Measurements from ENCODE around the gene EPB42. TPM values are rescaled to one million over a fixed set of nuclear protein-coding genes. Genes with fewer than 3 reads are reported as not detected.
A peak's percentile ranks its signal among the peaks of the same experiment; 100 is the strongest.

Gene EPB42
- total RNA-seq, 1 experiment from 2014 or later = not detected

GRCh38 chr15:43244092-43244491 lies 23.3 kb upstream of the EPB42 start:
- no peak overlapping the region for H3K4me3 ChIP-seq (ENCODE audit: low read length)
- H3K9me3 ChIP-seq (ENCODE audit: low read length) = no peaks in the 10 kb centered on the region
- H3K27ac ChIP-seq (ENCODE audit: low read length) = no peak overlapping the region
- no peaks in the 10 kb centered on the region for H3K36me3 ChIP-seq (ENCODE audit: low read depth, low read length)
- peak; percentile 27 for DNase-seq
- ChIA-PET CTCF (interaction anchor here (1.1 kb wide), 1 partner anchor 18 kb away, joined by 3 read pairs; no protein-coding TSS in a partner anchor), POLR2A (ENCODE audit: unreplicated experiment) (no interaction called here)
- H3K9ac ChIP-seq (ENCODE audit: low read length) = no peak overlapping the region
- H3K79me2 ChIP-seq (ENCODE audit: low read length) = no peaks in the 10 kb centered on the region
- ATAC-seq = peak; percentile 27
- no TSS peak for BruUV-seq (replicated peaks)
- H3K9me2 ChIP-seq (replicated peaks; ENCODE audit: low read length) = no peaks in the 10 kb centered on the region
- no peak overlapping the region for H2AFZ ChIP-seq (ENCODE audit: low read length)
- H3K4me1 ChIP-seq (ENCODE audit: insufficient read depth, low read length) = peaks cover 9% of the 10 kb centered on the region
- H4K20me1 ChIP-seq (ENCODE audit: low read length) = no peaks in the 10 kb centered on the region
- TF ChIP-seq EZH2phosphoT487 (IDR thresholded peaks at IDR 0.05; ENCODE audit: borderline replicate concordance, low read length) (no peak), EZH2 (IDR thresholded peaks at IDR 0.05; ENCODE audit: low read length, unreplicated experiment) (no peak), CTCF (conservative IDR thresholded peaks at IDR 0.05; ENCODE audit: low read depth, low read length) (no peak)
- intact Hi-C loops (cut with micrococcal nuclease) = no loop called here
- no peak overlapping the region for H3K4me2 ChIP-seq (ENCODE audit: low read length)
- H3K27me3 ChIP-seq (ENCODE audit: low read length) = no peaks in the 10 kb centered on the region
- no peaks in the 10 kb centered on the region for H3F3A ChIP-seq (ENCODE audit: low read length, unreplicated experiment)

GRCh38 chr15:43243020-43243645 lies 22.3 kb upstream of the EPB42 start:
- Histone ChIP-seq H3K79me2 (ENCODE audit: low read length) (no peaks in the 10 kb centered on the region), H3K9ac (ENCODE audit: low read length) (no peak overlapping the region), H3K36me3 (ENCODE audit: low read depth, low read length) (no peaks in the 10 kb centered on the region), H4K20me1 (ENCODE audit: low read length) (no peaks in the 10 kb centered on the region), H3K4me2 (ENCODE audit: low read length) (no peak overlapping the region), H3K27ac (ENCODE audit: low read length) (no peak overlapping the region), H2AFZ (ENCODE audit: low read length) (no peak overlapping the region), H3F3A (ENCODE audit: low read length, unreplicated experiment) (no peaks in the 10 kb centered on the region), H3K27me3 (ENCODE audit: low read length) (no peaks in the 10 kb centered on the region), H3K4me1 (ENCODE audit: insufficient read depth, low read length) (peaks cover 8% of the 10 kb centered on the region), H3K9me2 (replicated peaks; ENCODE audit: low read length) (no peaks in the 10 kb centered on the region), H3K4me3 (ENCODE audit: low read length) (no peak overlapping the region), H3K9me3 (ENCODE audit: low read length) (no peaks in the 10 kb centered on the region)
- no TSS peak for BruUV-seq (replicated peaks)
- CTCF ChIA-PET = no interaction called here
- DNase-seq = no peak
- no peak for ATAC-seq
- intact Hi-C loops (cut with micrococcal nuclease) = no loop called here
- POLR2A ChIA-PET (ENCODE audit: unreplicated experiment) = no interaction called here
- TF ChIP-seq CTCF (conservative IDR thresholded peaks at IDR 0.05; ENCODE audit: low read depth, low read length) (no peak), EZH2 (IDR thresholded peaks at IDR 0.05; ENCODE audit: low read length, unreplicated experiment) (no peak), EZH2phosphoT487 (IDR thresholded peaks at IDR 0.05; ENCODE audit: borderline replicate concordance, low read length) (no peak)

GRCh38 chr15:43242616-43243015 lies 21.8 kb upstream of the EPB42 start:
- ATAC-seq (no peak), DNase-seq (no peak)
- no peak overlapping the region for H3K4me2 ChIP-seq (ENCODE audit: low read length)
- no peaks in the 10 kb centered on the region for H3F3A ChIP-seq (ENCODE audit: low read length, unreplicated experiment)
- H3K9ac ChIP-seq (ENCODE audit: low read length) = no peak overlapping the region
- H4K20me1 ChIP-seq (ENCODE audit: low read length) = no peaks in the 10 kb centered on the region
- H3K9me3 ChIP-seq (ENCODE audit: low read length) = no peaks in the 10 kb centered on the region
- H3K27me3 ChIP-seq (ENCODE audit: low read length) = no peaks in the 10 kb centered on the region
- BruUV-seq (replicated peaks) = no TSS peak
- H2AFZ ChIP-seq (ENCODE audit: low read length) = no peak overlapping the region
- CTCF ChIA-PET = no interaction called here
- H3K4me1 ChIP-seq (ENCODE audit: insufficient read depth, low read length) = peaks cover 8% of the 10 kb centered on the region
- POLR2A ChIA-PET (ENCODE audit: unreplicated experiment) = no interaction called here
- TF ChIP-seq EZH2 (IDR thresholded peaks at IDR 0.05; ENCODE audit: low read length, unreplicated experiment) = no peak
- TF ChIP-seq CTCF (conservative IDR thresholded peaks at IDR 0.05; ENCODE audit: low read depth, low read length) = no peak
- TF ChIP-seq EZH2phosphoT487 (IDR thresholded peaks at IDR 0.05; ENCODE audit: borderline replicate concordance, low read length) = no peak
- H3K27ac ChIP-seq (ENCODE audit: low read length) = no peak overlapping the region
- no peaks in the 10 kb centered on the region for H3K9me2 ChIP-seq (replicated peaks; ENCODE audit: low read length)
- no peaks in the 10 kb centered on the region for H3K79me2 ChIP-seq (ENCODE audit: low read length)
- no peak overlapping the region for H3K4me3 ChIP-seq (ENCODE audit: low read length)
- no peaks in the 10 kb centered on the region for H3K36me3 ChIP-seq (ENCODE audit: low read depth, low read length)
- intact Hi-C loops (cut with micrococcal nuclease) = no loop called here

Measured in PC-3 (cell line).